HEK293T (cell line): ENCODE measurements around the gene PCIF1.

Experiments
- BHLHE40 ChIP-seq: fragments of 450-650 bp; IDR thresholded peaks from 2 replicates; pipeline ENCODE4 v1.6.1; 2016; ENCODE audit warnings: mild to moderate bottlenecking, moderate library complexity, borderline replicate concordance
- FOXK2 ChIP-seq: fragments of 450-650 bp; IDR thresholded peaks from 2 replicates; pipeline ENCODE4 v1.6.1; 2016; ENCODE audit warnings: mild to moderate bottlenecking
- PKNOX1 ChIP-seq: fragments of 450-650 bp; IDR thresholded peaks from 2 replicates; pipeline ENCODE4 v1.6.1; 2016
- SP1 ChIP-seq: fragments of 450-650 bp; IDR thresholded peaks from 2 replicates; pipeline ENCODE4 v1.6.1; 2017
- SUZ12 ChIP-seq: fragments of 450-650 bp; IDR thresholded peaks from 2 replicates; pipeline ENCODE4 v1.6.1; 2016; ENCODE audit warnings: mild to moderate bottlenecking
- TARDBP ChIP-seq: fragments of 450-650 bp; IDR thresholded peaks from 2 replicates; pipeline ENCODE4 v1.6.1; 2016

GRCh38 chr20:45969712-45970634 lies 35.5 kb downstream of the PCIF1 start:
- TF ChIP-seq SUZ12 (no peak), BHLHE40 (no peak), SP1 (no peak), PKNOX1 (no peak), FOXK2 (no peak), TARDBP (no peak)
